ENCODE data around the gene SNRNP27.
"Not testable (repeated sequence)": the region's sequence is repeated elsewhere in the genome, so short reads cannot be mapped to it uniquely, and the experiment has no call there.

The SNRNP27 gene, protein sequence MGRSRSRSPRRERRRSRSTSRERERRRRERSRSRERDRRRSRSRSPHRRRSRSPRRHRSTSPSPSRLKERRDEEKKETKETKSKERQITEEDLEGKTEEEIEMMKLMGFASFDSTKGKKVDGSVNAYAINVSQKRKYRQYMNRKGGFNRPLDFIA

DNA sequence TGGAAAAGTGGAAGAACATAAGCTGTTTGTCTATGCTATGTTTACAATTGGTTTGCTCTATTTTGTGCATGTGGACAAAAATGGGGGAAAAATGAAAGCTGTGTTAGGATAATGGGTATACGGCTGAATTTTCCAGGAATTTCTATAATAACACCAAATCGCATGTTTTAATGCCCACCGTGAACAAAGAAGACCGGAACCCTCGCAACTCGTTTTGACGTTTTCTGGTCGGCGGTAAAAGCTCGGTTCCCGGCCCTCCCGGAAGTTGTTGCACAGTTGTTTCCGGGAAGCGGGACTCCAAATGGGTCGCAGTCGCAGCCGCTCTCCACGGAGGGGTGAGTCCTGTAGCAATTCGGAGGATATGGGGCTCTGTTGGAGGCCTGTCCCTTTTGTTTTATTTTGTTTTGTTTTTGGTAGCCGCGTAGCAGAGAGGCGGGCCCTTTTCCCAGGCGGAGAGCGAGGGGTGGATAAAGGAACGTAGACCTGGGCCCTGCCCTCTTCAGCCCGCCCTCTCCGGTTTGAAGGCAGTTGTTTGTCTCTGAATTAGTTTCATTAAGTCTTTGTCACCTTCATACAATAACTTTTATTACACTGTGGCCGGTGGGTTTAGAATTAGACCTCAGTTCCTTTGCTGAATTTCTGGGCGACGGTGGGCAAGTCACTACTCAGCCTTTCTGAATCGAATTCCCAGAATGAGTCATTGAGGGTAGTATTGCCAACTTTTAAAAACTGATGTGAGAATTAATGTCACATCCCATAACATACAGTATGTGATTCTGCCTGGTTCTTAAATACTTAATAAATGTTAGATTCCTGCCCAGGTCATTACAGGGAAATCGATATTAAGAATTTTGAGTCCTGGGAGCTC is at the start of gene SNRNP27:
Gene SNRNP27, plus strand, starts transcription at position 273 of the 868 bp plus-strand sequence. Its CDS starts 29 bp downstream, at position 302.
- peak; percentile 94 for DNase-seq

DNA sequence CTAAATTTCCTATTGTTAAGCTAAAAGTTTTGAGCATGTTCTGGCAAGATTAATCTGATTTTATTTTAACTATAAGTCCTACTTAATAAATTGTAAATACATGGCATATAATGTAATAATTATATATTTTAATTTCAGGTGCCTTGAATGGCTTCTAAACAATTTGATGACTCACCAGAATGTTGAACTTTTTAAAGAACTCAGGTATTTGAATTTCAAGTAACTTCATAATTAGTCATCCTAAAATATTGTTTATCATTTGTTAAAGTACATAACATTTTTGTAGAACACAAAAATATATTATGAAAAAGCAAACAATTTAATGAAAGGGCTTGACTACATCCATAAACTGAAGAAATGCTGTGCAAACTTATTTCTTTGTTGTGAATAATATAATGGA is 49.8 kb upstream of the SNRNP27 start:
- DNase-seq, result no peak

DNA sequence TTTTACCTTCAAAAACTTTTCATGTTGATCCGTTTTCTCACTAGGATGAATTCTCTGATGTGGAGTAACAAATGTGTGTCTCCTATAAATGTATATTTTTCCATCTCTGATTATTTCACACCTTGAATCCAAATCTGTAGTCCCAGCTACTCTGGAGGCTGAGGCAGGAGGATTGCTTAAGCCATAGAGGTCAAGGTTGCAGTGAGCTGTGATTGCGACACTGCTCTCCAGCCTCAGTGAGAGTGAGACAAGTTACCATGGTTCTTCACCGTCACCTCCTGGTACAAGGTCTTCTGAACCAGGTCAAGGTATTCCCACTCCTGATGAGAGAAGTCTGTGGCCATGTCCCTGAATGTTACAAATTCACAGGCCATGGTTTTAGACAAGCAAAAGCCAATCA is 49.2 kb upstream of the SNRNP27 start:
- no peak for DNase-seq

DNA sequence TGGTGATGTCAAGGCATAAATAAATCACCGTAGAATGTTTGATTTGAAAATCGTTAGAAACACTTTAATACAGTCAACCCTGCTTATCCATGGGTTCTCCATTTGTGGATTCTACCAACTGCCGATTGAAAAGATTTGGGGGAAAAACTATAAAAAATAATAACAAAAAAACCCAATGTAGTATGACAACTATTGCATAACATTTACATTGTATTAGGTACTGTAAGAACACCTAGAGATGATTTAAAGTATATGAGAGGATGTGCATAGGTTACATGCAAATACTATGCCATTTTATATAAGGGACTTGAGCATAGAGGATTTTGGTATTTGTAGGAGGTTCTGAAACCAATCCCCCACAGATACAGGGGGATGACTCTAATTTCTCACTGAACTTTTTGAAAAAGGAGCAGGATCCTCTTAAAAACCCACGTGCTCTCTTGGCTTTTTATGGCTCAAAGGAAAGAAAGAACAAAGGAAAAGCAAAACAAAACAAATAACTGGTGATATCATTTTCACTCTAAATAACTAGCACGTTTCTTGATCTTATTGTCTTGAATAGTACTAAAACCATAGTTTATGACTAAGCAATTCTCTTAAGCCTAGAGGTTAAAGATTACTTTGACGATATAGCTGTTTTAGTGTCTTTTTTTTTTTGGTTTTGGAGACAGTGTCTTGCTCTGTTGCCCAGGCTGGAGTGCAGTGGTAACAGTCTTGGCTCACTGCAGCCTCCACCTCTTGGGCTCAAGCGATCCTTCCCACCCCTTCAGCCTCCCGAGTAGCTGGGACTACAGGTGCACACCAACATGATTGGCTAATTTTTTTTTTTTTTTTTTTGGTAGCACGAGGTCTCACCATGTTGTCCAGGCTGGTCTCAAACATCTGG is 47.3 kb upstream of the SNRNP27 start:
- DNase-seq, result peak; percentile 22

DNA sequence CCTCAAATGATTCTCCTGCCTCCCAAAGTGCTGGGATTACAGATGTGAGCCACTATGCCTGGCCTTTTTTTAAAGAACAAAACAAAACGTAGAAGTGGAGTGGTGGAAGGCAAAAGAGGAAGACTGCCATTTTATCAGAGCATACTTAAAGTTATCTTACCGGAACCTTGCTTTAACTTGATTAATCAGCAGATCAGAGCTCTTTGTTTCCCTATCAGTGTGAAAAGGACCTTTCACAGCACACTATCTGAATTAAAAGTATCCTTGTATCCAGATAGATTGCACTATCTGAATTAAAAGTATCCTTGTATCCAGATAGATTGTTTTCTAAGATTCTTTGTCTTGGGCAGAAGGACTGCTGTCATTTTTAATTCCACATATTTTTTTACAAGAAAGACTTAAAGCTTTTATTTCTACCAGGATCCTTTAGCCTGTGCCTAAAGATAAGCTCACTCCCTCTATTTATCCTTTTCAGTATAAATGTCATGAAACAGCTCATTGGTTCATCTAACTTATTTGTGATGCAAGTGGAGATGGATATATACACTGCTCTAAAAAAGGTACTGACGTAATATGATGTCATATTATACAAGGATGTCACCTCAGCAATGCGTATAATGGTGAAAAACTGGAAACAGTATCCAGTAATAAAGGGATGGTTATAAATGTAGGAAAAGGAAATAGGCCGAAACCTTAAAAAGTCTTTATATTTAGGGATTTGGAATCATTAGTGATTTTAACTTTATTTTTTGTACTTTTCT is 46.5 kb upstream of the SNRNP27 start:
- DNase-seq, result peak; percentile 48

DNA sequence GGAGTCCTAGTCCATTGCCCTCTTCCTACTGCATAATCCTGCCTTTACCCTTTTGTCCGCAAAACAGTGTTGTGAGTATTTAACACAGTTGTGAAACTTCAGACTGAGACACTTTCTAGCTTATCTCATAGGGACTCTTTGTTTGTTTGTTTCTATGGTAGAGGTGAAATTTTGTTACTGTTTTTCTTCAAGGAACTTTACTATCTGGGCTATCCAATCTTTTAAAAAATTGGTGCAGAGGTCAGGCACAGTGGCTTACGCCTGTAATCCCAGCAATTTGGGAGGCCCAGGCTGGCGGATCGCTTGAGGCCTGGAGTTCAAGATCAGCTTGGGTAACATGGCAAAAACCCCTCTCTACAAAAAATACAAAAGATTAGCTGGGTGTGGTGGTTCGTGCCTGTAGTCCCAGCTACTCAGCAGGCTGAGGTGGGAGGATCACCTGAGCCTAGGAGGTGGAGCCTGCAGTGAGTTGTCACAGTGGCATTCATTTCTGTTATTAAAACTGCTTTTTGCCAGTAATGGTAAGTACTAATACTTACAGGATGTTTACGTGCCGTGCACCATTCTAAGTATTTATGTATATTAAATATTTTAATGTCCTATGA is 45.5 kb upstream of the SNRNP27 start:
- no peak for DNase-seq

DNA sequence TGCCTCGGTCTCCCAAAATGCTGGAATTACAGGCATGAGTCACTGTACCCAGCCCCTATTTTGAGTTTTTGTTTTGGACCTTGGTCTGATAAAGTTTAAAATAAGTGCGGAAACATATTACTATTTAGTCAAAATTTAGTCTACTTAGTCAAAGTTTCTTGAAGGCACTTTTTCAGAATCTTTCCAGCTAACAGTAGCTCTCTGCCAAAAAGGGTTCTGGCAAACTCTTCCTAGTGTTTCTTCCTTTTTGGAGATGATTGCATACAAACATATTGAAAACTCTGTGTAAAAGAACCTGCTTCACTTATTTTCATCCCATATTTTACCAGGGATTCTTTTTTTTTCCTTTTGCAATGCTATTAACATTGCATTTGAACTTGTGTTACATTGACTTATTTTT is 35.5 kb upstream of the SNRNP27 start:
- DNase-seq, result no peak

DNA sequence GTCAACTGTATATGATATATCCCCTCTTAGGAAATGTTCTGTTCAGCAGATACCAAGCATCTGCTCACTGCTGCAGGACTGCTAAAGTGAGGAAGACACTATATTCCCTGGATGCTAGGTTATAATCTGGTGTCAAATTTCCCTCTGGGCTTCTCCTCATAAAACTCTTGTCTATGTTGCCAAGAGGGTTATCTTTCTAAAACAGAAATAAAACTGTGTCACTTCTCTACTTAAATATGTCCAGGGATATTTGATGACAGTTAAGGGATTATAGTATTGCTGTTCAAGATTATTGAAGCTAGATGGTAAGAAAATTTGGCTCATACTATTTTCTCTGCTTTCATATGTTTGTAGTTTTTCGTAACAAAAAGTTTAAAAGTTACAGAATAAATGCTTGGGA is 30.5 kb upstream of the SNRNP27 start:
- no peak for DNase-seq

DNA sequence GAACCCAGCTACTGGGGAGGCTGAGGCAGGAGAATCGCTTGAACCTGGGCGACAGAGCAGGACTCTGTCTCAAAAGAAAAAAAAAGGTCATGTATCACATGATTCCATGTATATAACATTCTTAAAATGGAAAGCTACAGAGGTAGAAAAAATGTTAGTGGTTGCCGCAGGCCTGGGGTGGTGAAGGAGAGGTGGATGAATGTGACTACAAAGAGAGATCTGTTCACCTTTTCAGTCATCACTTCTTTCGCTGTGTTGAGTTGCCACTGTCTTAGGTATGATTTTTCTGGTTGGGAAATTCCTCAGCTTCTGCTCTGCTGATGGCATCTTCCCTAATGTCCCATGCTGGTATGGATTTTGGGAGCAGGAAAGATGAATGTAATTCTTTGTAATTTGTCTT is 5.3 kb upstream of the SNRNP27 start:
- DNase-seq, result no peak

DNA sequence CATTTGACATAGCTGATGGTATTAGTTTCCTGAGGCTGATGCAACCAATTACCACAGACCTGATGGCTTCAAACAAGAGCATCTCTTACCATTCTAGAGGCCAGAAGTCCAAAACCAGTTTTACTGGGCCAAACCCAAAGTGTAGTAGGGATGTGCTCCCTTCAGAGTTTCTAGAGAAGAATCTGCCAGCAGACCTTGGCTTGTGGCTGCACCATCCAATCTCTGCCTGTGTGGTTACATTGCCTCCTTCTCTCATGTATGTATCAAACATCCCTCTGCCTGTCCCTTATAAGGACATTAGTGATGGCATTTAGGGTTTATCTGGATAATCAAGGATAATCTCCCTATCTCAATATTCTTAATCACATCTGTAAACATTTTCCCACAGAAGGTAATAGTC is 4.5 kb upstream of the SNRNP27 start:
- DNase-seq, result no peak

DNA sequence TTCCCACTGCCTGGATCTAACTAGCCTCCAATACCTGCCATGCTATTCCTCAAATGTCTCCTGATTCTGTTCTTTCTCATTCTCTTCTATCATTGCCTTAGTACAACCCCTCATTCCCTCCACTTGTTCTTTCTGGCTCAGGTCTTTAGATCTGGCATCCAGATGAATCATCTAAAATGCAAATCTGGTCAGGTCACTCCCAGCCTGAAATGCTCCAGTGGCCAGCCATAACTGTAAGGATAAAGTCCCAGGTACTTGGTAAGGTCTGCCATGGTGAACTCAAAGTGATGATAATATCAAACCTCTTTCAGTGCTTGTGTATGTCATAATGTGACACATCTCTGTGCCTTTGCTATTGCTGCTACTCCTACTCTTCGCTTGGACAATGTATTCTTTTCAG is 2.9 kb upstream of the SNRNP27 start:
- no peak for DNase-seq

DNA sequence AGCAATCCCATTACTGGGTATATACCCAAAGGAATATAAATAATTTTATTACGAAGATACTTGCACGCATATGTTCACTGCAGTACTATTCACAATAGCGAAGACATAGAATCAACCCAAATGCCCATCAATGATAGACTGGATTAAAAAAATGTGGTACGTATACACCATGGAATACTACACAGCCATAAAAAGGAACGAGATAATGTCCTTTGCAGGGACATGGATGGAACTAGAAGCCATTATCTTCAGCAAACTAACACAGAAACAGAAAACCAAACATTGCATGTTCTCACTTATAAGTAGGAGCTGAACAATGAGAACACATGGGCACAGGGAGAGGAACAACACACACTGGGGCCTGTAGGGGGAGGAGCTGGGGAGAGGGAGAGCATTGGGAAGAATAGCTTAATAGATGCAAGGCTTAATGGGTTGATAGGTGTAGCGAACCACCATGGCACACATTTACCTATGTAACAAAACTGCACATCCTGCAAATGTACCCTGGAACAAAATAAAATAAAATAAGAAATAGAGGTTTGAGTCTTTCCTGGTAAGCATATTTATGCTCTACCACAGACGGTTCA is 825 bp upstream of the SNRNP27 start:
- peak; percentile 46 for DNase-seq

DNA sequence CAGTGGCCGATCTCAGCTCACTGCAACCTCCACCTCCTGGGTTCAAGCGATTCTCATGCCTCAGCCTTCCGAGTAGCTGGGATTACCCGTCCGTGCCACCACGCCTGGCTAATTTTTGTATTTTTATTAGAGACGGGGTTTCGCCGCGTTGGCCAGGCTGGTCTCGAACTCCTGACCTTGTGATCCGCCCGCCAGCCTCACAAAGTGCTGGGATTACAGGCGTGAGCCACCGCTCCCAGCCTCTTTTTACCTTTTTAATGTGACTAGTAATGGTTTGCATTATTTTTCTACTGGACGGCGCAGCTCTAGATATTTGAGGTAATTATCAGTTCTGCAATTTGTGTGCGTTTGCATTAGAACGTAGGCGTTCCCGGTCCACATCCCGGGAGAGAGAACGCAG is 981 bp downstream of the SNRNP27 start:
- DNase-seq, result not testable (repeated sequence)

DNA sequence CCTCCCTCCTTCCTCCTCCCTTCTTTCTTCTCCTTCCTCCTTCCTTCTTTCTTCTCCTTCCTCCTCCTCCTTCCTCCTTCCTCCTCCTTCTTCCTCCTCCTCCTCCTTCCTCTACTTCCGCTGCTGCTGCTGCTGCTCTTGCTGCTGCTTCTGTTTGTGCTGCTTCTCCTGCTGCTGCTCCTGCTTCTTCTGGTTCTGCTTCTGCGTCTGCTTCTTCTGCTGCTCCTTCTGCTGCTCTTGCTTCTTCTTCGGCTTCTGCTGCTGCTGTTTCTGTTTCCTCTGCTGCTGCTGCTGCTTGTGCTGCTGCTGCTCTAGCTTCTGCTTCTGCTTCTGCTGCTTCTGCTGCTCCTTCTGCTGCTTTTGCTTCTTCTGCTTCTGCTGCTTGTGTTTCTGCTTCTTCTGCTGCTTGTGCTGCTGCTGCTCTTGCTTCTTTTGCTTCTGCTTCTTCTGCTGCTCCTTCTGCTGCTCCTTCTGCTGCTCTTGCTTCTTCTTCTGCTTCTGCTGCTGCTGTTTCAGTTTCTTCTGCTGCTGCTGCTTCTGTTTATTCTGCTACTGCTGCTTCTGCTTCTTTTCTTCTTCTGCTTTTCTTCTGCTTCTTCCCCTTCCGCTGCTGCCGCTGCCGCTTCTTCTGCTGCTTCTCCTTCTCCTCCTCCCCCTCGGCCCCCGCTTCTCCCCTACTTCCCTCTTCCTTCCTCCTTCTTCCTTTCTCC is 8.6 kb downstream of the SNRNP27 start:
- peak; percentile 75 for DNase-seq

DNA sequence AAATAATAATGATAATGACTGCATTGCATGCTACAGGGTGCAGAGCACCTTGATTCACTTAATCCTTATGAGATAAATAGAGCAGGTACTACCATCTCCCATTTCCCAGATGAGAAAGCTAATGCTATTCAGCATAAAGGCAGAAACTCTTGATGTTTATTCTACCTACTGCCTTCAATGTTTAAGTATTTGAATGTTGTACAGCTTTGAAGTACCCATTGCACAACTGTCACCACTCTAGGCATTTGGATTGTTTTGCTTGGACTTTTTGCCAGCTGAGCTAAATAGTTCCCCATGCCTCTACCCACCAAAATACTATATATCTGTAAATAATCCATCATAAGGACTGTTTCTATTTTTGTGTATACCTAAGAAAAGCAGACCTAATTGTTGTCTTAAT is 13.5 kb downstream of the SNRNP27 start:
- DNase-seq, result no peak

DNA sequence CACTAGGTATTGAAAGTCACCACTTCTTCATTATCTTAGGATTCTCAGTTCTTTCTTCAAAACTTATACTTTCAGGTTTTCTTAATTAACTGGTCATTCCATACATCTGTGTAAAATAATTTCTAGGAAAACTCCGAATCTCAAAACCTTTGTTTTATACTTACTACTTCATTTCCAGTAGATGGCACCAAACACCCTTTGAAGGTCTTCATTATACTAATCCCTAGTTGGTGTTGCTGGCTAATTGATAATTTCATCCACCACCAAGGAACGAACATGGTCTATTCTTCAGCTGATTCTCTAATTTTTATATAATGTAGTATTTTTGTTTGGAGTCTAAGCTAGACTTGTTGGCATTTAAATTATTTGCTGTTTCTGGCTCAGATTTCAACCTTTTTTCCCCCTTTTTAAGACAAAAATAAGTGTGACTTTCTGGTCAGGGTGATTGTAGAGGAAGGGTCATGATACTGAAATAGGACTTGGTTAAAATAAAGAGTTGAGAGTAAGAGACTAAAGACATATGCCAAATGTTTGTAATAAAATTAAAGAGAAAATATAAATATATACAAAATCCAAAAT is 18.3 kb downstream of the SNRNP27 start:
- DNase-seq, result peak; percentile 89

DNA sequence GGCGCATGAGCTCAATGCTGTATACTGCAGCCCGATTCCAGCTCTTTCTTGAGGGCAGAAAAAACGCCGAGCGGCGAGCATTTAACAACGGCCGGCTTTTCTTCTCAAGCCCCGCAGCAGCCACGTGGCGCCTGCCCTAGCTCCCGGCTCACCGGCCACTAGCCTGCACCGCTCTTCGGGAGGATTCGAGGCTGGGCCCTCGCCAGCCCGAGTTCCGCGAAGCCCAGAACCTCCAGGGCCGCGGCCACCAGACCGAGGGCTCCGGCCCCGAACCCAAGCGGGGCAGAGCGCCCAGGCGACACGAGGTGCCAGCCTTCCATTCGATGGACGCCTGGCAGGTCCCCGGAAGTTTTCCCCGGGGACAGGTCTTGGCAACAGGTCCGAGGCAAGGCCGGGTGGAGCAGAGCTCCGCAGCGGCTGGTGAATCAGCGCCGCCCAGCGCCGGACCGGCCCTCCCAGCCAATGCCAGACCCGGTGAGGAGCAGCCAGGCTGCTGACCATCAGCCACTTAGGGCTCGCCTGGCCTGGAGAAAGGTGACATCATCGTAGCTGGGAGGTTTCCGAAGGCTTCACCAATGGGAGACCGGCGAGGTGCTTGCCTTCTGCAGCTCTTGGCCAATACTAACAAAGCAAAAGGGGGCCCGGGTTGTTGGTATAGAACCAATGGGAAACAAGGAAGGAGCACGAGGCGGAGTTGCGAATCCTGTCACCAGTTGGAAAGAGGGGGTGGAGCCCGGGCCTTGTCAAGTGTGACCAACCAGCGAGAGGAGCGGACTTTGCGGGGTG is 20.6 kb downstream of the SNRNP27 start:
- peak; percentile 100 for DNase-seq

DNA sequence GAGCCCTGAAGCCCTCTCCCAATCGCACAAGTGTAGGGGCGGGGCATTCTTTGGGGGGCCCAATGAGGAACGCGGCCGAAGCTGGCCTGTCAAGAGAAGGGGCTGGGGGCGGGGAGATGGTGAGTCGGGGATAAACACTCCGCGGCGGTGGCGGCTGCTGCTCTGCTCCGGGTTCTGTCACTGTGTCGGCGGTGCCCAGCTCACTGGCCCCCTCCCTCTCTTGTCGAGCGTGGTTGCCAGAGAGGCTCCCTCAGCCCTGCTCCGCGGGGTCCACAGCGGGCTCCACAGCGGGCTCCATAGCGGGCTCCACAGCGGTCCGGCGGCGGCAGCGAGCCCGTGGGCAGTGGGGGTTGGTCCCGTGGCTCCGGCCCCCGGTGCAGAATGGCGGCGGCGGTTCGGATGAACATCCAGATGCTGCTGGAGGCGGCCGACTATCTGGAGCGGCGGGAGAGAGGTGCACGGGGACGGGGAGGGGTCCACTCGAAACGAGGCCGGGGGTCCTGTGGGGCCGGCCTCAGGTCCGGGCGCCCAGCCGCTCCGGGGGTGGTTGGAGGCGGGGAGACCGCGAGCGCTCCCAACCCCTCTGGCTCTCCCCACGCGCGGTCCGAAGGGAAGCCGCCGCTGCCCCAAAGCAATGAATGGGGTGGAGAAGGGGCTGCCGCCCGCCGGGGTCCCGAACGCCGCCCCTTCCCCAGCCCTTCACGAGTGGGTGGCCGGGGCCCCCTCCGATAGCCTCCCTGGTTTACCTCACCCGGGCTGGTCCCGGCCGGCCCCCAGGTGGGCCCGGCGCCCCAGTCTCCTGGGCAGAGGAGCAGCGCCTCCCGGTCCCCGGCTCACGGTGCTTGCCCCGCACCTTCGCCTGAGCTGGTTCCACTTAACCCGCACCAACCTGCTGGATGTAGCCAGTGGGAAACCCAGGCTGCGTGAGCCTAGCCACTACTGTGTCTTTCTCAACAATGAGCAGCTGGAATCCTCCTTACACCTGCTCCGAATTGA is 21.5 kb downstream of the SNRNP27 start, which contains the start of gene MXD1:
Gene MXD1, plus strand, starts transcription at position 160 of the 996 bp plus-strand sequence. Its CDS starts 222 bp downstream, at position 382.
- DNase-seq, result peak; percentile 46

DNA sequence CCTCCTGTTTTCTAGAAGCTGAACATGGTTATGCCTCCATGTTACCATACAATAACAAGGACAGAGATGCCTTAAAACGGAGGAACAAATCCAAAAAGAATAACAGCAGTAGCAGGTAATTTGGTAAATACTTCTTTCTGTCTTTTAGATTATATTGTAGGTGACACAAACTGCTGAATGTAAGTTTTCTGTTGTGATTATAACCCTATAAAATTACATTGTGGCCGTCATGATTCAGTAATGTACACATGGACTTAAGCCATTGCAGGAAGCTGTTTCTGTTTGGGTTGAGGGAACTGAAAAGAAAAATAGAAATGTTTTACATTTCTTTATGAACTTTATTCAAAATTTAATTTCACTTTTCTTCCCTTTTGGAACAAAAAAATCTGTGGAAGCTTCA is 22.4 kb downstream of the SNRNP27 start:
- DNase-seq, result no peak
